ENCODE measurements around the gene TLNRD1.

DNA sequence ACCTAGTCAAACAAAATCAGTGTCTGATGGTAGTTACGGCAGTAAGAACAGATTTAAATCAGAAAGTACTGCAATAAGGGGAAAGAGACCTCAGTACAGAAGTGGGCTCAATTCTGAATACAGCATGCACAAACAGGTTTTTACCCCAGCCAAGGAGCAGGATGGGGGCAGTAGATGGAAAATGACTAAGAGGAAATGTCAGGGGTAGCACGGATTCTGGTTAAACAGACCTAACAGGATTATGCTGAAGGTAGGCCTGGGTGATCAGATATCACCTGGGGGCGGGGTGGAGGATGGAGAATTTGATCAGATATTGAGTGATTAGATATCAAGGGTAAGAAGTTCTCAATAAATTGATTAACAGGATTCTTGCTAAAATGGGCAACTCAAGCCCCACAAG is 30.1 kb upstream of the TLNRD1 start:
- no peak for TF ChIP-seq POLR2A (IDR thresholded peaks at IDR 0.05)
- TF ChIP-seq, protein P1, sequence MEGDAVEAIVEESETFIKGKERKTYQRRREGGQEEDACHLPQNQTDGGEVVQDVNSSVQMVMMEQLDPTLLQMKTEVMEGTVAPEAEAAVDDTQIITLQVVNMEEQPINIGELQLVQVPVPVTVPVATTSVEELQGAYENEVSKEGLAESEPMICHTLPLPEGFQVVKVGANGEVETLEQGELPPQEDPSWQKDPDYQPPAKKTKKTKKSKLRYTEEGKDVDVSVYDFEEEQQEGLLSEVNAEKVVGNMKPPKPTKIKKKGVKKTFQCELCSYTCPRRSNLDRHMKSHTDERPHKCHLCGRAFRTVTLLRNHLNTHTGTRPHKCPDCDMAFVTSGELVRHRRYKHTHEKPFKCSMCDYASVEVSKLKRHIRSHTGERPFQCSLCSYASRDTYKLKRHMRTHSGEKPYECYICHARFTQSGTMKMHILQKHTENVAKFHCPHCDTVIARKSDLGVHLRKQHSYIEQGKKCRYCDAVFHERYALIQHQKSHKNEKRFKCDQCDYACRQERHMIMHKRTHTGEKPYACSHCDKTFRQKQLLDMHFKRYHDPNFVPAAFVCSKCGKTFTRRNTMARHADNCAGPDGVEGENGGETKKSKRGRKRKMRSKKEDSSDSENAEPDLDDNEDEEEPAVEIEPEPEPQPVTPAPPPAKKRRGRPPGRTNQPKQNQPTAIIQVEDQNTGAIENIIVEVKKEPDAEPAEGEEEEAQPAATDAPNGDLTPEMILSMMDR (IDR thresholded peaks at IDR 0.05): no peak
